Stimulated activated CD4-positive, alpha-beta T cell treated with anti-CD3 and anti-CD28 coated beads, Interleukin-4, amount 100 ng/mL, for 1 hour (primary cell): ENCODE measurements around the gene ZNF662.
"Not testable (repeated sequence)": the region's sequence is repeated elsewhere in the genome, so short reads cannot be mapped to it uniquely, and the experiment has no call there.

Experiments used
- DNase-seq: peaks from one replicate; pipeline ENCODE4 v3.0.0-alpha.2; 2020

ZNF662 gene

GRCh38 chr3:42906070-42906847 is at the start of gene ZNF662:
TSS of gene ZNF662 (plus strand) at chr3:42906142. CDS start at chr3:42908115, 1,973 bp downstream.
- peak; percentile 41 for DNase-seq

GRCh38 chr3:42856544-42856943 is 49.4 kb upstream of the ZNF662 start:
- DNase-seq = no peak

GRCh38 chr3:42864321-42864950 is 41.5 kb upstream of the ZNF662 start:
- no peak for DNase-seq

DNA sequence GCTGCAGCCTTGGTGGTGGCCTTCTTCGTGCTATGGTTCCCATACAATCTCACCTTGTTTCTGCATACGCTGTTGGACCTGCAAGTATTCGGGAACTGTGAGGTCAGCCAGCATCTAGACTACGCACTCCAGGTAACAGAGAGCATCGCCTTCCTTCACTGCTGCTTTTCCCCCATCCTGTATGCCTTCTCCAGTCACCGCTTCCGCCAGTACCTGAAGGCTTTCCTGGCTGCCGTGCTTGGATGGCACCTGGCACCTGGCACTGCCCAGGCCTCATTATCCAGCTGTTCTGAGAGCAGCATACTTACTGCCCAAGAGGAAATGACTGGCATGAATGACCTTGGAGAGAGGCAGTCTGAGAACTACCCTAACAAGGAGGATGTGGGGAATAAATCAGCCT is 40.7 kb upstream of the ZNF662 start:
- DNase-seq = no peak

- DNase-seq = no peak
Observed at GRCh38 chr3:42867138-42867537, 38.8 kb upstream of the ZNF662 start.

DNA sequence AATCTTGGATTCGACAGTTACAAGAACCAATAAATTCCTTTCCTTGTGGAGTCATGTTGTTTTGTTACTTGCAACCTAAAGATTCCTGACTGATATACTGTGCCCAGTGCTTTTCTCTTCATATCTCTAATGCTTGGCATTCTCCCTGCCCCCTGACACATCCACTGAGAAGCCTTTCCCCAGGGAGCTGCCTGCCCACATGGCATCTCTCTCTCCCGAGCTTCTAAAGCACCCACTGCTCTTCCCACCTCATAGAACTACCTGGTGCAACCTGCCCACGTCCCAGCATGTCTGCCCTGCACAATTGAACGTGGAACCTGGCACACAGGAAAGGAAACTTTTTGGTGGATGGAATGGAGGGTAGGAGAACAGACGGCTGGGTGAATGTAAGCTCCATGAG is 37.1 kb upstream of the ZNF662 start:
- no peak for DNase-seq

DNA sequence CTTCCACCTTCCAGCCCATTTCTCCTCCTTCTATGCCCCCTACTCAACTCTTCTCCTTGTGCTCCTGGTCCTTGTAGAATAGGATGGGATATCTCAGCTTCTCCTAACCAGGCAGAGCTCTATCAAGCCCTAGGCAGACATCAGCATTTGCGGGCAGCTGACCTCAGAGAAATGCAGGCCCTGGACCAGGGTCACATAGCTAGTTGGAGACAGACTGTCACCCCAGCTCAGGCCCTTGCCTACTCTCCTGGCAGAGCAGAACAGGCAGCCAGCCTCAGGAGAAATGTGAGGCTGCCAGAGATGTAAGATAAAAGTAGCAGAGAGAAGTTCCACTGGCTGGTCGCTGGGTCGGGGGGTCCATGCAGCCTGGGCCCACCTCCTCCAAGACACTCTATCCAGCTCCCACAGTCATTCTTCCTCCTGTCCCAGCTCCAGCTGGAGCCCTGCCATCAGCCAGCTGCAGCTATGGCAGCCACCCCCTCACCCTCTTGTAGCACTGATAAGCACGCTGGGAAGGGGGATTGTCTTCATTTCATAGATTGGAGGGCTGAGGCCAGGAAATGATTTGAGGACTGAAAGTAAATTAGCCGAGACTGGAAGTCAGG is 34.2 kb upstream of the ZNF662 start:
- DNase-seq = no peak

DNA sequence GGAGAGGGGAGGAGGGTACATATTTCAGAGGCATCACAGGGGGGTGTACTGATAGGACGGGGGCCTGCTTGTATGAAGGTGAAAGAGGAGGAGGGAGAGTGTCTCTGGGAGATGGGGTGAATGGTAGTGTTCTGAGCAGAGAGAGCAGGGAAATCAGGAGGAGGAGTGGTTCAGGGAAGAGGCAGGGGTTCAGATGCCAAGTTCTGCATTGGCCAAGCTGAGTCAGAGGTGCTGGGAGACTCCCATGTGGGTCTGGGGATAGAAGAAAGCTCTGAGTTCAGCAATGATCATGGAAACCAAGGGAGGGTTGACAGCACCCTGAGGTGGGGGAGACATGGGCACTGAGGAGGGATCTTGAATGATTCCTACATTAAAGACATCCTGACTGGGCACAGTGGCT is 33.2 kb upstream of the ZNF662 start:
- no peak for DNase-seq

- no peak for DNase-seq
Observed at GRCh38 chr3:42873221-42873982, 32.5 kb upstream of the ZNF662 start.

DNA sequence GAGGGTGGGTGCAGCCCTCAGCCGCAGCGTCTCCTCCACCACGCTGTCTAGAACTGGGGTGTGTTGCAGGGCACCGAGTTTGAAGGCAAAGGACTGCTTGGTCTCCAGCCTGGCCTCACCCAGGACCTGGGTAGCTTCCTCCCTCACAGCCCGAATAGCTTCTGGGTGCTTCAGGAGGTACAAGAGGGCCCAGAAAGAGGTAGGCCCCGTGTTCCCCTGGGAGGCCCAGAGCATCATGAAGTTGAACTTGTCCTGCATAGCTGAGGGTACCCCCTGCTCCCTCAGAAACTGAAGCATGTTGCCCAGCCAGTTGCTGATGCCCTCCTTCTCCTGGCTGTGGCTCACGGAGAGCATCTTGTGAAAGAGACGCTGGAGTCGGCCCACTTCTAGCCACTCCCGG is 31.2 kb upstream of the ZNF662 start:
- no peak for DNase-seq

- no peak for DNase-seq
Observed at GRCh38 chr3:42875325-42876151, 30.4 kb upstream of the ZNF662 start, which contains the start of gene CYP8B1. TSS of gene CYP8B1 (minus strand) at chr3:42875879. CDS start at chr3:42875816, 63 bp downstream.

DNA sequence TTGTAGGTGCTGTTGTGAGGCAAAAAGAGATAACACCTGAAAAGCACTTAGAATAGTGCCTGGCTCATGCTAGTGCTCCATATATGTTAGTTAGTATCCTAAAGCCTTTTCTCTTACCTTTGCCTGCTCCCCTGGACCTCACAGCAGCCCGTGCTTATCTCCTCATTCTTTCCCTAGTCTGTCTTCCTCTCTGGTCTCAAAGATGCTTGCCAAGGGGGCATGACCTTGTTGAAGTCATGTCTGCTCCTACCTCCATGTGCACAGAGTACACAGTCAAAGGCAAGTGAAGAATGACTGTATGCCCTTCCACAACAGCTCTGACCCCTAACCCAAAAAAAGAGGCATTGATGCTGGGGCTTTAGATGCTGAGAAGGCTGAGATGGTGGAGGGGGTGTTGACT is 29.5 kb upstream of the ZNF662 start:
- no peak for DNase-seq

GRCh38 chr3:42876940-42877720 is 28.8 kb upstream of the ZNF662 start:
- no peak for DNase-seq

DNA sequence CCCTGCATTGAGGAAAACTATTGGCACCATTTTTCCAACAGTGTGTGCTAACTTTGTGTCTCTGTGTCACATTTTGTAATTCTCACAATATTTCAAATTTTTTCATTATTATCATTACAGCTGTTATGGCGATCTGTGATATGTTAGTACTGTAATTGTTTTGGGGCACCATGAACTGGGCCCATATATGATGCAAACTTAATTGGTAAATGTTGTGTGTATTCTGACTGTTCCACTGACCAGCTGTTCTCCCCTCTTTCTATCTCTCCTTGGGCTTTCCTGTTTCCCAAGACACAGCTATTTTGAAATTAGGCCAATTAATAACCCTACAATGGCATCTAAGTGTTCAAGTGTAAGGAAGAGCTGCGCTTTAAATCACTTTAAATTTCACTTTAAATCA is 28.1 kb upstream of the ZNF662 start:
- DNase-seq = no peak

GRCh38 chr3:42880183-42880582 is 25.8 kb upstream of the ZNF662 start:
- no peak for DNase-seq

DNA sequence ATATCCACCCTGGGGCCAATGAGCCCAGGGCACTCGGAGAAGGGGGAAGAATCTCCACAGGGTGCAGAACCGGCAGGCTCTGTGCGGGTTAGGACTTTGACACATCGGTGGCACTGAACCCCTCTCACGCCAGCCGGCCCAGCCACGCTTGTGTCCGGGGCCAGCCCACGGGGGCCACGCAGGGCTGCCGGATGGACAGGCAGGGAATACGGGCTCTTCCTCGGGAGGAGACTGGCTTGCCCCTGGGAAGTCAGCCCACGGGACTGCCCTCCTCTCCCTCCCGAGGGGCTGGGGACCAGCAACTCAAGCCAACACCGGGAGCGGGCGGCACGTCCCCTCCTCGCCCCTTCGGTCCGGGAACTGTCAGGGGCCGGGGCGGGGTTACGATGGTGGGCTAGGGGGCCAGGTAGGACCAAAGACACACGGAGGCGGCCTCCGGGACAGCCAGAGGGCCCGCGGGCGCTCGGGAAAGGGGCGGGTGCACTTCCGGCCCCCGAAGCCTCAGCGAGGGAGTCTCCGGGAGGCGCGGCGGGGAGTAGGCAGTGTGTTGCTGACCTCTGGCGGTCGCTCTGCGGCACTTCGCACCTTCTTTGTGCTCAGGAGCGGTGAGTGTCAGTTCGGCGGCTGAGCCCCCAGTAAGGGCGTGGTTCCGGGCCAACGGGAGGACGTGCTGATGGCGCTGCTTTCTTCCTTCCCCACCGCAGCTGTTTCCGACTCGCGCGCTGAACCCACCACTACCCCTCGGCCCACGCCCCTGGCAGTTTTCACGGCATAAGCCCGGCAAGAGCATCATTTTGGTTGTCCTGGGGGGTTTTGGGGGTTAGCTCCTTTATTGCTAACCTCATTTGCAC is 25.1 kb upstream of the ZNF662 start:
- DNase-seq = peak; percentile 84

DNA sequence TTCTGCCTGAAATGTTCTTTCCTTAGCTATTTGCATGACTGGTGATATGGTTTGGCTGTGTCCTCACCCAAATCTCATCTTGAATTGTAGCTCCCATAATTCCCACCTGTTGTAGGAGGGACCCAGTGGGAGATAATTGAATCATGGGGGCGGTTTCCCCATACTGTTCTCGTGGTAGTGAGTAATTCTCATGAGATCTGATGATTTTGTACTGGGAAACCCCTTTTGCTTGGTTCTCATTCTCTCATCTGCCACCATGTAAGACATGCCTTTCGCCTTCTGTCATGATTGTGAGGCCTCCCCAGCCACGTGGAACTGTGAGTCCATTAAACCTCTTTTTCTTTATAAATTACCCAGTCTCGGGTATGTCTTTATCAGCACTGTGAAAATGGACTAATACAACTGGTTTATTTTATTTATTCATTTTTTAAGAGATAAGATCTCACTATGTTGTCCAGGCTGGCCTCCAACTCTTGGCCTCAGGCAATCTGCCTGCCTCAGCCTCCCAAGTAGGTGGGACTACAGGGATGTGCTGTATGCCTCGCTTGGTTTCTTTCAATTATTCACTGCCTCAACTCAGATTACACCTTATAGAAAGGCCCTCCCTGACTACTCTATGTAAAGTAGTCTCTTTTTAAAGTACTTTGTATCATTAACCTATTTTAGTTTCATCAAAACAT is 22.6 kb upstream of the ZNF662 start:
- not testable (repeated sequence) for DNase-seq

DNA sequence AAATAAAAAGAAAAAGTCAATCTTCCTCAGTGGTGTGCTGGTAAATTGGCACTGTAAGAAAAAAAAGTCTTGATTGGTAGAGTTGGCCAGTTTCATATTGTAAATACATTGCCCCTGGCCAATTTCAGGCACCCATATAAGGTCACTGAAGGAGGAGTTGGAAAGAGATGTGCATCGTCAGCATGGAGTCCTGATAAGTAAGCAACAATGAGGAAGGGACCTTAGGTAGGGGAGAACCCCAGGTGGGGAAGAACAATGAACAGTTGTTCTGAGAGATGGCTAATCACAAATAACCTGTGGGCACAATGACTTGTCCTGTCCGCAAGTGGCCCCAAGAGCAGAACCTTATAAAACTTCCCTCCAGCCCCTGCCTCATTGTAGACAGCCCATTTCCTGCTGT is 21.6 kb upstream of the ZNF662 start:
- DNase-seq = no peak

DNA sequence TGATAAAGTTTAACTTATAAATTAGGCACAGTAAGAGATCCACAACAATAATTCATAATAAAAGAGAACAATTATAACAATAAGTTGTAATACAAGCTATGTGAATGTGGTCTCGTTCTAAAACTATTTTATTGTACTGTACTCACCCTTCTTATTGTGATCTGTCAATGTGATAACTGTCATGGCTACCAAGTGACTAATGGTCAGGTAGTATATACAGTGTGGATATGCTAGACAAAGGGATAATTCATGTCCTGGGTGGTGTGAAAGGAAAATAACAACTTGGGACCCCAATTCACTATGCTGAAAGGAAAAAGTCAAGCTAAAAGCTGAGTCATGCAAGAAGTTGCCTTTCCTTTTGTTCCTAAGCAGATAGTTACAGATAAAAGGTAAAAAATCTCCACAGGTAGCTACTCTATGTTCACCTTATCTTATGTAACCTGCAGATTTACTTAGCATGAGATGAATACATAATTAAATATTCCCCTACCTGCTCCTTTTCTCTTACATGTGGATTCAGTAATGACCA is 19.6 kb upstream of the ZNF662 start:
- DNase-seq = no peak

- no peak for DNase-seq
Observed at GRCh38 chr3:42887084-42887483, 18.9 kb upstream of the ZNF662 start.
